ENCODE results near the gene DST.

DST gene

GRCh38 chr6:56658326-56658725 lies 15.6 kb upstream of the DST start:
- no peaks in the 10 kb centered on the region for H4K20me1 ChIP-seq (ENCODE audit: insufficient read depth, low read length, poor library complexity, severe bottlenecking)
- H3K9ac ChIP-seq (ENCODE audit: low read depth, low read length, poor library complexity, severe bottlenecking) = no peak overlapping the region
- no peaks in the 10 kb centered on the region for H3K9me2 ChIP-seq (replicated peaks; ENCODE audit: low read depth, low read length)
- H3F3A ChIP-seq (ENCODE audit: low read depth) = no peaks in the 10 kb centered on the region
- H3K27me3 ChIP-seq (ENCODE audit: insufficient read depth, low read length, poor library complexity, severe bottlenecking) = no peaks in the 10 kb centered on the region
- no peak for TF ChIP-seq EZH2phosphoT487 (IDR thresholded peaks at IDR 0.05; ENCODE audit: borderline replicate concordance)
- TF ChIP-seq CTCF (conservative IDR thresholded peaks at IDR 0.05; ENCODE audit: low read length) = no peak
- H3K4me1 ChIP-seq (ENCODE audit: insufficient read depth, low read length, poor library complexity, severe bottlenecking) = peaks cover 54% of the 10 kb centered on the region
- H2AFZ ChIP-seq (ENCODE audit: low read length) = no peak overlapping the region
- H3K4me2 ChIP-seq (ENCODE audit: low read depth, low read length, poor library complexity, severe bottlenecking) = no peak overlapping the region
- no peaks in the 10 kb centered on the region for H3K36me3 ChIP-seq (ENCODE audit: insufficient read depth, low read length)
- no peaks in the 10 kb centered on the region for H3K9me3 ChIP-seq (ENCODE audit: insufficient read depth, low read depth, low read length)
- no peak overlapping the region for H3K4me3 ChIP-seq (ENCODE audit: low read length, poor library complexity, severe bottlenecking)
- no peaks in the 10 kb centered on the region for H3K79me2 ChIP-seq (ENCODE audit: insufficient read depth, low read length)

GRCh38 chr6:56657354-56657753 lies 14.7 kb upstream of the DST start:
- Histone ChIP-seq H3K4me2 (ENCODE audit: low read depth, low read length, poor library complexity, severe bottlenecking) (peak overlapping the region; percentile 15), H3K9me3 (ENCODE audit: insufficient read depth, low read depth, low read length) (no peaks in the 10 kb centered on the region), H3K4me3 (ENCODE audit: low read length, poor library complexity, severe bottlenecking) (no peak overlapping the region), H3K4me1 (ENCODE audit: insufficient read depth, low read length, poor library complexity, severe bottlenecking) (peaks cover 54% of the 10 kb centered on the region), H3F3A (ENCODE audit: low read depth) (no peaks in the 10 kb centered on the region), H3K9me2 (replicated peaks; ENCODE audit: low read depth, low read length) (no peaks in the 10 kb centered on the region), H4K20me1 (ENCODE audit: insufficient read depth, low read length, poor library complexity, severe bottlenecking) (no peaks in the 10 kb centered on the region), H3K9ac (ENCODE audit: low read depth, low read length, poor library complexity, severe bottlenecking) (no peak overlapping the region), H3K27me3 (ENCODE audit: insufficient read depth, low read length, poor library complexity, severe bottlenecking) (no peaks in the 10 kb centered on the region), H3K36me3 (ENCODE audit: insufficient read depth, low read length) (no peaks in the 10 kb centered on the region), H2AFZ (ENCODE audit: low read length) (no peak overlapping the region), H3K79me2 (ENCODE audit: insufficient read depth, low read length) (no peaks in the 10 kb centered on the region)
- no peak for TF ChIP-seq CTCF (conservative IDR thresholded peaks at IDR 0.05; ENCODE audit: low read length)
- no peak for TF ChIP-seq EZH2phosphoT487 (IDR thresholded peaks at IDR 0.05; ENCODE audit: borderline replicate concordance)

- no peaks in the 10 kb centered on the region for H3K9me2 ChIP-seq (replicated peaks; ENCODE audit: low read depth, low read length)
- H3K9ac ChIP-seq (ENCODE audit: low read depth, low read length, poor library complexity, severe bottlenecking) = no peak overlapping the region
- peaks cover 53% of the 10 kb centered on the region for H3K4me1 ChIP-seq (ENCODE audit: insufficient read depth, low read length, poor library complexity, severe bottlenecking)
- H3K36me3 ChIP-seq (ENCODE audit: insufficient read depth, low read length) = no peaks in the 10 kb centered on the region
- no peaks in the 10 kb centered on the region for H3K27me3 ChIP-seq (ENCODE audit: insufficient read depth, low read length, poor library complexity, severe bottlenecking)
- H3K9me3 ChIP-seq (ENCODE audit: insufficient read depth, low read depth, low read length) = no peaks in the 10 kb centered on the region
- H3K4me2 ChIP-seq (ENCODE audit: low read depth, low read length, poor library complexity, severe bottlenecking) = no peak overlapping the region
- no peaks in the 10 kb centered on the region for H4K20me1 ChIP-seq (ENCODE audit: insufficient read depth, low read length, poor library complexity, severe bottlenecking)
- H3K79me2 ChIP-seq (ENCODE audit: insufficient read depth, low read length) = no peaks in the 10 kb centered on the region
- no peak overlapping the region for H2AFZ ChIP-seq (ENCODE audit: low read length)
- no peak overlapping the region for H3K4me3 ChIP-seq (ENCODE audit: low read length, poor library complexity, severe bottlenecking)
- no peaks in the 10 kb centered on the region for H3F3A ChIP-seq (ENCODE audit: low read depth)
- TF ChIP-seq EZH2phosphoT487 (IDR thresholded peaks at IDR 0.05; ENCODE audit: borderline replicate concordance) (no peak), CTCF (conservative IDR thresholded peaks at IDR 0.05; ENCODE audit: low read length) (no peak)
These were observed 13.8 kb upstream of the DST start for GRCh38 chr6:56656466-56656865.

All from Loucy (cell line).